Endothelial cell (in vitro differentiated cells): ENCODE measurements around the gene RWDD2A. TPM values are rescaled to one million over a fixed set of nuclear protein-coding genes. Genes with fewer than 3 reads are reported as not detected.

Experiments used
- DNase-seq: peaks from one replicate; pipeline ENCODE4 v3.0.0; 2021; ENCODE audit warnings: low spot score
- H3K27ac Mint-ChIP-seq: one replicate; pipeline ENCODE4 v1.8.0; 2021; ENCODE audit warnings: mixed read lengths, inconsistent platforms; ENCODE audit not compliant: unreplicated experiment
- H3K27me3 Mint-ChIP-seq: one replicate; pipeline ENCODE4 v1.8.0; 2021; ENCODE audit warnings: mild to moderate bottlenecking, moderate library complexity, mixed read lengths, inconsistent platforms; ENCODE audit not compliant: unreplicated experiment
- H3K36me3 Mint-ChIP-seq: one replicate; pipeline ENCODE4 v1.8.0; 2021; ENCODE audit warnings: mild to moderate bottlenecking, low read depth, mixed read lengths, inconsistent platforms; ENCODE audit not compliant: unreplicated experiment
- H3K4me1 Mint-ChIP-seq: one replicate; pipeline ENCODE4 v1.8.0; 2021; ENCODE audit warnings: mild to moderate bottlenecking, mixed read lengths, inconsistent platforms; ENCODE audit not compliant: unreplicated experiment
- H3K4me3 Mint-ChIP-seq: one replicate; pipeline ENCODE4 v1.8.0; 2021; ENCODE audit warnings: mild to moderate bottlenecking, mixed read lengths, inconsistent platforms; ENCODE audit not compliant: unreplicated experiment
- H3K9me3 Mint-ChIP-seq: one replicate; pipeline ENCODE4 v1.8.0; 2021; ENCODE audit warnings: mixed read lengths, inconsistent platforms; ENCODE audit not compliant: unreplicated experiment
- total RNA-seq: library from RNA; stranded (reverse); fragmentation: NEBNext Ultra II Directional; extraction: Animal tissue kit (Norgen Biotek cat#: 25700); gene quantifications from one replicate; pipeline ENCODE4 v1.2.1, GENCODE V29; 2021; ENCODE audit not compliant: unreplicated experiment
- TF ChIP-seq, protein P1 (sequence below): fragments of 200-600 bp; sonication (generic); IDR thresholded peaks from one replicate; pipeline ENCODE4 v1.5.0; 2021; ENCODE audit warnings: antibody characterized with exemption; ENCODE audit not compliant: unreplicated experiment

RWDD2A gene
- total RNA-seq, 1 donor from 2014 or later: 4.4 TPM

DNA sequence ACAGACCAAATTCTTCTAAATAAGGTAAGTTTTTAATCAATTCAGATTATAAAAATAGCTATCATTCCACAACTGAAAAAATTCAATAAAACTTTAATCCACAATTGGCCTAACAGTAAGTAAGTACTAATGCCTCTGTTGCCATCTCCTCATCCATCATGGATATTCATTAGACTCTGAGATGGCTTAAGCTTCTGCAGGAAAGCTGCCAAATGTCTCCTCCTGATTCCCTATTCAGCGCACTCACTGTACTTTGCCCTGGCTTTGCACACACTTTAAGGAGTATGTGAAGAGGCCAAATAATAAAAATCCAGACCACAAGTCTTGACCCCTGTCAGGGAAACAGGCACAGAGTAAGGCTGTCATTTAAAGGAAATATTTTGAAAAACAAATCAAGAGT is 23.6 kb upstream of the RWDD2A start:
- Mint-ChIP-seq H3K36me3 (peaks cover 16% of the 10 kb centered on the region), H3K9me3 (no peaks in the 10 kb centered on the region), H3K27me3 (no peaks in the 10 kb centered on the region), H3K4me1 (no peaks in the 10 kb centered on the region), H3K4me3 (no peak overlapping the region), H3K27ac (no peak overlapping the region)
- TF ChIP-seq, protein P1, sequence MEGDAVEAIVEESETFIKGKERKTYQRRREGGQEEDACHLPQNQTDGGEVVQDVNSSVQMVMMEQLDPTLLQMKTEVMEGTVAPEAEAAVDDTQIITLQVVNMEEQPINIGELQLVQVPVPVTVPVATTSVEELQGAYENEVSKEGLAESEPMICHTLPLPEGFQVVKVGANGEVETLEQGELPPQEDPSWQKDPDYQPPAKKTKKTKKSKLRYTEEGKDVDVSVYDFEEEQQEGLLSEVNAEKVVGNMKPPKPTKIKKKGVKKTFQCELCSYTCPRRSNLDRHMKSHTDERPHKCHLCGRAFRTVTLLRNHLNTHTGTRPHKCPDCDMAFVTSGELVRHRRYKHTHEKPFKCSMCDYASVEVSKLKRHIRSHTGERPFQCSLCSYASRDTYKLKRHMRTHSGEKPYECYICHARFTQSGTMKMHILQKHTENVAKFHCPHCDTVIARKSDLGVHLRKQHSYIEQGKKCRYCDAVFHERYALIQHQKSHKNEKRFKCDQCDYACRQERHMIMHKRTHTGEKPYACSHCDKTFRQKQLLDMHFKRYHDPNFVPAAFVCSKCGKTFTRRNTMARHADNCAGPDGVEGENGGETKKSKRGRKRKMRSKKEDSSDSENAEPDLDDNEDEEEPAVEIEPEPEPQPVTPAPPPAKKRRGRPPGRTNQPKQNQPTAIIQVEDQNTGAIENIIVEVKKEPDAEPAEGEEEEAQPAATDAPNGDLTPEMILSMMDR: no peak
- no peak for DNase-seq

DNA sequence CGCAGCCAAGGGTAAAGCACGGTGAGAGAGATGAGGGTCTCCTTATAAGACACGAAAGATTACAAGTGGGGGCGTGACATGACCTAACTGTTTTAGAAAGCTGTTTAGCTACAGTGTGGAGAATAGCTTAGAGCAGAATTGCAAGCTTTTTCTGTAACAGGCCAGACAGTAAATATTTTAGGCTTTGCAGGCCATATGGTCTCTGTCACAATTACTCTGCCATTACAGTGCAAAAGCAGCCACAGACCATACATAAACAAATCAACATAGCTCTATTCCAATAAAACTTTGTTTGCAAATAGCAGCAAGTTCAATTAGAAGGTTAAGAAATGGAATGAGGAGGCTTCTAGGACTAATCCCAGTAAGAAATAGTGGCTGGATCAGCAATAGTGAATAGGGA is 16.9 kb upstream of the RWDD2A start:
- TF ChIP-seq, protein P1: no peak
- H3K27ac Mint-ChIP-seq: no peak overlapping the region
- no peaks in the 10 kb centered on the region for H3K27me3 Mint-ChIP-seq
- H3K4me1 Mint-ChIP-seq: no peaks in the 10 kb centered on the region
- H3K9me3 Mint-ChIP-seq: no peaks in the 10 kb centered on the region
- no peak overlapping the region for H3K4me3 Mint-ChIP-seq
- H3K36me3 Mint-ChIP-seq: peaks cover 24% of the 10 kb centered on the region
- DNase-seq: no peak

DNA sequence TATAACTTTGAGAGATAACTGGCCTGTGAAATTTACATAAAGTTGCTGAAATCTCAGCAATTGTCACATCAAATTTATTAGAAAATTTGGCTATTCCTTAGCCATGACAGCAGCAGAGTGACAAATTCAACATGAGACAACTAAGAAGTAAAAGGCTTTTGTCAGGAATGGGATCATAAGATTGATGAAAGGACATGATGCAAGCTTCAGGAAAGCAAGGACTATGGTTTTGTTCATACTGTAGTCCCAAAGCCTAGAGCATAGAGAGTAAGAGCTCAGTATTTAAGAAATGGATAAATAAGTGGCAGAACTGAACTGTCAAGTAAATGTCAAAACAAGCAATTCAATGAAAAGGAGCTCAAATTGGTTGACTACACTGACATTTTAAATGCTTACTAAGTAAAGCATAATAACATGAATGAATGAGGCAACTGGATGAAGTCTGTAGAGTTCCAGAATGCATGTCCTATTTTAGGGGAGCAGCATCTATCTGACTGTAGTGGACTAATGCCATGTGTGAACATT is 12.7 kb upstream of the RWDD2A start:
- no peaks in the 10 kb centered on the region for H3K27me3 Mint-ChIP-seq
- H3K9me3 Mint-ChIP-seq: no peaks in the 10 kb centered on the region
- no peak for DNase-seq
- peaks cover 29% of the 10 kb centered on the region for H3K36me3 Mint-ChIP-seq
- H3K4me3 Mint-ChIP-seq: no peak overlapping the region
- TF ChIP-seq, protein P1: no peak
- peaks cover 2% of the 10 kb centered on the region for H3K4me1 Mint-ChIP-seq
- H3K27ac Mint-ChIP-seq: no peak overlapping the region

DNA sequence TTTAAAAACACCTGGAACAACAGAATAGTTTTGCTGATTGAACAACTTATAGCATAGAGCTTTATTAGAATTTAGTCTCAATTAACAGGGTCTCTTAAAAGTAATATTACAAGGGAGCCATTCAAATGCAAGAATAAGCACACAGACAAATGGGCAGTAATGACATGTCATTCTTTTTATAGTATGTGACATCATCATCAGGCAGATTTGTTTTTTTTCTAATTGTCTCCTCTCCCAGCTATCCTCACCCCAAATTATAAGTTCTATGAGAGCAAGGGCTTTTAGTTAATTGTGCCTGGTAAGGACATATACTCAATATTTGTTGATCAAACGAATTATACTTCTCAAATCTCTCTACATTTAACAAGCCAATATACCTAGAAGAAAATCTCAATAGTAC is 11.0 kb upstream of the RWDD2A start:
- DNase-seq: no peak
- Mint-ChIP-seq H3K27me3 (no peaks in the 10 kb centered on the region), H3K36me3 (peaks cover 33% of the 10 kb centered on the region), H3K4me1 (peaks cover 2% of the 10 kb centered on the region), H3K9me3 (no peaks in the 10 kb centered on the region), H3K4me3 (no peak overlapping the region), H3K27ac (no peak overlapping the region)
- TF ChIP-seq, protein P1: no peak

DNA sequence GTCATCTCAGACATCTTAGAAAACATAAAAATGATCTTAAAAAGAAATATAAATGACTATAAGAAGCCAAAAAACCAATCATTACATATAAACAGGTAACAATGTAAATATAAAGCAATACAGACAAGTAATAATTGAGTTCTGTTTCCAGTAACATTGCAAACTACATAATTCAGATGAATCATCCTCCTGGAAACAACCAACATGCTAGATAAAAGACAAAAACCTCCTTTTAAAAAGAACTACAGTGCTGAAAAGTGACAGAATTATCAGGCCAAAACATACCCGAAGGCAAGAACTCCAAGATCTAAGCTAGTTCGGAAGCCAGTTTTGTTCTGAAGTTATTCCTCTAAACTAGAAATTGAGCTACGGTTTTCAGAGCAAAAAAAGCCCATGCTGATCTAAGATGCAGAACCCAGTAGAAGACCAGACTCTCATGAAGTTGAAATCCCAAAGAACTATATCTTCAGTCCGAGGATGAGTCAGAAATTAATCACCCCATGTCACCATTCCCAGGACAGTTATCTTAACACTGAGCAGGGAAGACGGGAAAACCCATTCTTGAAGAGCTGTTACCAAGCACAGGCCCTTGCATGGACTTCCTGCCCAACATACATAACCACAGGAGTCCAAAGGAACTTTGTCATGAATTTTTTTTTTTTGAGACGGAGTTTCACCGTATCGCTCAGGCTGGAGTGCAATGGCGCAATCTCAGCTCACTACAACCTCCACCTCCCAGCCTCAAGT is 9.9 kb upstream of the RWDD2A start:
- H3K4me1 Mint-ChIP-seq: peaks cover 2% of the 10 kb centered on the region
- H3K27ac Mint-ChIP-seq: no peak overlapping the region
- no peak for DNase-seq
- no peaks in the 10 kb centered on the region for H3K9me3 Mint-ChIP-seq
- no peaks in the 10 kb centered on the region for H3K27me3 Mint-ChIP-seq
- peaks cover 28% of the 10 kb centered on the region for H3K36me3 Mint-ChIP-seq
- TF ChIP-seq, protein P1: no peak
- H3K4me3 Mint-ChIP-seq: no peak overlapping the region
